GM19397 (cell line): ENCODE data around the gene SHC2.
"Not testable (repeated sequence)": the region's sequence is repeated elsewhere in the genome, so short reads cannot be mapped to it uniquely, and the experiment has no call there.

Experiments used
- ATAC-seq: cut with Tn5 transposase; IDR thresholded peaks from one replicate; pipeline ENCODE4 v1.9.1; 2021; ENCODE audit warnings: mild to moderate bottlenecking, moderate library complexity; ENCODE audit not compliant: unreplicated experiment

SHC2 gene

DNA sequence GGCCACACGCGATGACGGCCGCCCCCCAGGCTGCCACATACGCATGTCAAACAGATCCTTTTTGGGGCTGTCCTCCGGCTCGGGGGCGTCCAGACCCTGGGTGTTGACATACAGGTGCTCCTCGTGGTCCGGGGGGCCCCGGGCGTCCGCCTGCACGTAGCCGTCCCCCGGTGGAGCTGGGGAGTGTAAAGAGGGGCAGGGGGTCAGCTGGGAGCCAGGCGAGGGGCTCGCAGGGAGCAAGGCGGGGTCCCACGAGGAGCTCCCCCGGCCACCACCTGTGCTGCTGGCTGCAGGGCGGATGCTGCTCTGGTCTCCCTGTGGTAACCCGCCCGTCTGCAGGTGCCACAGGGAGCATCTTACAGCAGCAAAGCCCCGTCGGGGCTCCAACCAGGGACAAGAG, 35.8 kb downstream of the SHC2 start:
- ATAC-seq: no peak

GRCh38 chr19:424546-424945, 36.3 kb downstream of the SHC2 start:
- no peak for ATAC-seq

DNA sequence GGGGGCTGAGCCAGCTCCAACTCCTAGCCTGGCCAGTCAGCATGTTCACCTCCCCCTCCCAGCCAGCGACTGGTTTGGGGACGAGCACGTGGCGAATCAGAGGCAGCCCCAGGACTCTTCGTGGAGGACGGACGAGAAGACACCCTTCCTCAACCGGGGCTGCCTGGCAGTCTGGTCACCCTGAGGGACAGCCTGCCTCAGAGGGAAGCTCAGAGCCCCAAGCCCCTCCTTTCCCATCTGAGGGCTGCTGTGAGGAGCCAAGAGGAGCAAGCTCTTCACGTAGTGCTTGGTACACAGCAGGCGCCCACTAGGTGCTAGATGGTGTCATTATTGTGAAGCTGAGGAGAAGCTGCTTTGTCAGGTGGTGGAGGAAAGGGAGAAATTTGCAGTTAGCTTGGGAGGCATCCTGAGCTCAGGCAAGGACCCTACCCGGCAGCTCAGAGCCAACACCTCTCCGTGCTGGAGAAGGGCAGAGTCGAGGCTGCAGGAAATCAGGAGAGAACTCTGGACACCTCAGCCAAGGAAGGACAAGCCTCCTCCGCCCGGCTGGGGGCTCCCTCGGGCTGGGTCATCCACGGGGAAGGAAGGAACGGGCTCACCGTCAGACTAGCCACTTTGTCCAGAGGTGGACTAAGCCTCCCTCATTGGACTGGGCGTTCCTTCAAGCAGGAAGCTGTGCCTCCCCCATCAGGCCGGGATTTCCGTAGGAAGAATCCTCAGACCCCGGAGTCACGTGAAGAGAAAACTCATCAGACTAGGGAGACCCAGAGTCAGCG, 37.0 kb downstream of the SHC2 start:
- ATAC-seq: no peak

GRCh38 chr19:422917-423226, 38.0 kb downstream of the SHC2 start:
- not testable (repeated sequence) for ATAC-seq

- ATAC-seq: no peak
These were observed 38.5 kb downstream of the SHC2 start for GRCh38 chr19:422213-422916.

DNA sequence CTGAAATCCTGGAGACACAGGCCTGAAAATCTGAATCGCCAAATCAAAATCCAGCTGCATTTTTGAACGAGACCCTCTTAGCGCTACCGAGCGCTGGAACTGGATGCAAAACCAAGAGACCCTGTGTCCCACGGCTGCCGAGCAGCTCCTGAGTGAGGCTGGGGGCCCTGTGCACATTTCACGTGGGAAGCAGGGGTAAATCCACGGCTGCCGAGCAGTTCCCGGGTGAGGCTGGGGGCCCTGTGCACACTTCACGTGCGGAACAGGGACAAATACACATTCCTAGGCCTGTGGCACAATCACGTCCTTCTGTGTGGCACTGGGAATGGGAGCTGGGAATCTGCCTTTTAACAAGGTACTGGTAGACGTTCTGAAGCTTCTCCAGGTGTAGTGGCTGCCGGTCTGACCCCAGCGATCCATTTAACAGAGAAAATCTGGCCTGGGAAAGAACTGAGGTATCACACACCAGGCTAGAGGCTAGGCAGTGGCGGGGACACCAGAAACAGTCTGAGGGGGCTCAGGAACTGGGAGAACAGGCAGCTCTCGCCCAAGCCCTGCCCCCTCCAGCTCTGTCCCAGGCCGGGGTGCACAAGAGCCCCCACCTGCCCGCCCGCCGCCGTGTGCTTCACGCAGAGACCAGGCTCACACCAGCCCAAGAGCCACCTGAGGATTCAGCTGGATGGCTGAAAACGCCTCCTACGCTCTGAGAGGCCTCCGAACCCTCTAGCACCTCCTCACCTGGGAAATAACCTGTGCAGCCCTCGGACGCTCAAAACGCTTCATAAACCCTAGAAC, 40.9 kb downstream of the SHC2 start:
- ATAC-seq: no peak

- no peak for ATAC-seq
These were observed 41.8 kb downstream of the SHC2 start for GRCh38 chr19:418761-419671.

- ATAC-seq: no peak
These were observed 44.4 kb downstream of the SHC2 start for GRCh38 chr19:416416-416815.

GRCh38 chr19:415292-415691, 45.5 kb downstream of the SHC2 start:
- no peak for ATAC-seq

- no peak for ATAC-seq
These were observed 46.9 kb downstream of the SHC2 start for GRCh38 chr19:413756-414420.

- no peak for ATAC-seq
These were observed 48.2 kb downstream of the SHC2 start for GRCh38 chr19:412356-413355.

- ATAC-seq: no peak
These were observed 49.0 kb downstream of the SHC2 start for GRCh38 chr19:411723-412355.

DNA sequence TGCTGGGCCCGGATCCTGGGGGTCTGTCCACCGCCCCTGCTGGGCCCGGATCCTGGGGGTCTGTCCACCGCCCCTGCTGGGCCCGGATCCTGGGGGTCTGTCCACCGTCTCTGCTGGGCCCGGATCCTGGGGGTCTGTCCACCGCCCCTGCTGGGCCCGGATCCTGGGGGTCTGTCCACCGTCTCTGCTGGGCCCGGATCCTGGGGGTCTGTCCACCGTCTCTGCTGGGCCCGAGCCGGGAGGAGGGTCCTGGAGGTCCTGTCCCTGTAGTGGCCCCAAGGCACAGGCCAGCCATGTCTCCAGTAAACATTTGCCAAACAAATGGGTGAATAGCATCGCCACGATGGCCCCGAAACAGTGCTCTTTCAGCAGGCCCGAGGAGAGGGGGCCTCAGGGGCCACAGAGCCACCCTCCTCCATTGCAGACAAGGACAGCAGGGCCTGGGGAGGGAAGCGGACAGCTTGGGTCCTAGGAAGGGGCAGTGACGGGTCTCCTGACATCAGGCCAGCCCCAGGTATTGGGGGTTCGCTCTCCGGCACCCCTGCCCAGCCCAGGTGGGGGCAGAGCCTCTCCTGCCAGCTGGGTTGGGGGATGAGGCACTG, 49.6 kb downstream of the SHC2 start:
- ATAC-seq: not testable (repeated sequence)

DNA sequence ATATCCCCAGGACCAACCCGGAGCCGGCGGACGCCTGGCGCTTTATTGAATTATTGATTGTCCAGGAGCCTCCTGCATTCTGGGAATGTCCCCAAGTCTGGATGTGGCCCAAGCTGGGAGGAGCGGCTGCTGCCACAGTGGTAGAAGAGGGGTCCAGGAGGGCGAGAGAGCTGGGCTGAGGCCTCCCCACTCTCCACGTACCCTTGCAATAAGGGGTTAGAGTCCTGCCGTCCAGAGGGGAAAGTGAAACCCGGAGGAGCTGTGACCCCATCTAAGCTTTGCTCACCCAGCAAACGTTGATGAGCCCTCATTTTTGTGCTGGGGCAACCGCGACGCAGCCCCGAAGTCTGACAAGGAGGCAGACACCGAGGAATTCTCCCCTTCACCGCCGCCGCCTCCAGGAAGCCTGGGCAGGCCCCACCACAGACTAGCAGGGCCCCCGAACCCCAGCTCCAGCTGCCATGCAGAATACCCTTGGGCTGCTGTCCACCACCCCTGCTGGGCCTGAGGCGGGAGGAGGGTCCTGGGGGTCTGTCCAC, 50.5 kb downstream of the SHC2 start:
- no peak for ATAC-seq

DNA sequence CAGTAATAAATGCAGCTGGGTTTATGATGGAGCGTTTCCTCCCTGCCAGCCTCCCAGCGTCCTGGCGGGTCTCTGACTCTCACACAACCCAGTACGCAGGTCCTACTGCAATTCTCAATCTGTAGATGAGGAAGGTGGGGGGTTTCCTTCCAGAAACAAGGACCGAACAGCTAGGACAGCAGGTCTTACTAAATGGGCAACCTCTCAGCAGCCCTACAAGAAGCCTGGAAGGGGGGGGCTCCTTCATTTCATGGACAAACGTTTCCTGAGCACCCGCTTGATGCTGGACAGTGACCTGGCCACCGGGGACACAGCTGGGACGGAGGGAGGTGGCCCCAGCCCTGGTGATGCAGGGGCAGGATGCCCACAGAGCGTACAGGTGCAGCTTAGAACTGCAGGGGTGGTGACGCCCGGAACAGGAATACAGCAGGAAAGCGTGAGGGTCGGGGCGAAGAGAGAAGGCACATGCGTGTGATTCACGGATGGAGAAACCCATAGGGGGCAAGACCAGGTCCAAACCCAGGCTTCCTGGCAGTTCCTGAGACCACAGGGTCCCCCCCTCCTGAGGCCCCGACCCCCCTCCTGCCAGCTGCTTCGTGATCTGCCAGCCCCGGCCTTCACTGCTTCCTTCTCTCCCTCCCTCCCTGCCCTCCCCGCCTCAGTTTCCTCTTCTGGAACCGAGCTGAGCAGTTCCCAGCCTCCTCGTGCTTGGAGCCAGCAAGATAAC, 51.2 kb downstream of the SHC2 start:
- no peak for ATAC-seq

DNA sequence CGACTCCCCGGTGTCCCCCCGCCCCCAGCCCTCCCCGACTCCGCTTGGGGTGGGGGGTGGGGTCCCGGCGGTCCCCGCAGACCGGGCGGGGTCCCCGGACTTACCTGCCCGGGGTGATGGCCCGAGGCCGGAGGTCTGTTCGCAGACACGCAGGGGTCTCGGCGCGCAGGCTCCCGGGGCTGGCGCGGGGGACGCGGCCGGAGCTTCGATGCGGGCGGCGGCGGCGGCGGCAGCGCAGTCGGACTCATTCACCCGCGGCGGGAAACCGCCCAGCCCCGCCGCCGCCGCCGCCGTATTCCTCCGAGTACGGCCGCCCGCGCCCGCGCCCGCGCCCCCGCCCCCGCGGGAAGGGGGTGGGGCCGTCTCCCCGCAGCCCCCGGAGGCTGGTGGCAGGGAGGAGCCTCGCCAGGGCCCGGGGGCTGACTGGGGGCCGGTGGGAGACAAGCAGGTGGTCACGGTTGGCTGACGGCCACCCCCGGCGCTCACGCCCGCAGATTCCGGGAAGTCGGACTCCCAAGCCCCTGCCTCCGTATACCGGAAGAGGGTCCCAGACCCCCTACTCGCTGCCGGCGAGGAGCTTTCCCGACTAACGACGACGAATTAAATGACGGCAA, 51.8 kb downstream of the SHC2 start, which contains the start of gene C2CD4C:
Gene C2CD4C, minus strand, starts transcription at position 246 of the 614 bp plus-strand sequence. CDS start 786 bp downstream, outside the sequence.
- no peak for ATAC-seq
